Measurements from ENCODE around the gene FOXO4. TPM values are rescaled to one million over a fixed set of nuclear protein-coding genes. Genes with fewer than 3 reads are reported as not detected.

FOXO4 gene
- total RNA-seq, 4 donors from 2014 or later = 28.2 to 45.0 (median 35.3) TPM

DNA sequence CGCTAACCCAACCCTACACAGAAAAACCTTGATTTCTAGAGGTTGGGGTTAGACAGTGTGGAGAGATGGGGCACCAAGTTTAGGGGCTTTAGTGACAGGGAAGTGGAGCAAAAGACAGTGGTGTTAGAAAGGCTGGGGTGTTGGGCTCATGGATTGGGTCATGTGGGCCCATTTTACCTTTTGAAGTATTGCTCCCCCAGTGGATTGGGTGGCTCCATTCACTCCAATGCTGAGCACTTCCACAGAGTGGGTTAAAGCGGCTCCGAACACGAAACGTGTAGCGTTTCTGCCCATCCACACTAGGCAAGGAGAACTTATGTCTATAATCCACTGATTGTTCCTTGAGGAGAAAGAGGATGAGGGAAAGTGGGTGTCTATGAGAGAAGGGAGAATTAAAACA lies 13.4 kb downstream of the FOXO4 start:
- no peak for DNase-seq (ENCODE audit: extremely low spot score)
- Histone ChIP-seq H3K27ac (replicated peaks in 1 of 4) (no peak overlapping the region), H3K4me3 (no peak overlapping the region), H3K9me3 (no peaks in the 10 kb centered on the region), H3K36me3 (no peaks in the 10 kb centered on the region), H3K4me1 (peaks cover 0 to 2% (median 0%) of the 10 kb centered on the region in 4 donors), H3K27me3 (peaks cover 0 to 4% (median 0%) of the 10 kb centered on the region in 4 donors)
- intact Hi-C loops (cut with DNase I) = no loop called here
- TF ChIP-seq POLR2AphosphoS5 (IDR thresholded peaks at IDR 0.05) (no peak), EP300 (IDR thresholded peaks at IDR 0.05) (no peak), POLR2A (IDR thresholded peaks at IDR 0.05; ENCODE audit: low read depth) (no peak)
- TF ChIP-seq, protein P1, sequence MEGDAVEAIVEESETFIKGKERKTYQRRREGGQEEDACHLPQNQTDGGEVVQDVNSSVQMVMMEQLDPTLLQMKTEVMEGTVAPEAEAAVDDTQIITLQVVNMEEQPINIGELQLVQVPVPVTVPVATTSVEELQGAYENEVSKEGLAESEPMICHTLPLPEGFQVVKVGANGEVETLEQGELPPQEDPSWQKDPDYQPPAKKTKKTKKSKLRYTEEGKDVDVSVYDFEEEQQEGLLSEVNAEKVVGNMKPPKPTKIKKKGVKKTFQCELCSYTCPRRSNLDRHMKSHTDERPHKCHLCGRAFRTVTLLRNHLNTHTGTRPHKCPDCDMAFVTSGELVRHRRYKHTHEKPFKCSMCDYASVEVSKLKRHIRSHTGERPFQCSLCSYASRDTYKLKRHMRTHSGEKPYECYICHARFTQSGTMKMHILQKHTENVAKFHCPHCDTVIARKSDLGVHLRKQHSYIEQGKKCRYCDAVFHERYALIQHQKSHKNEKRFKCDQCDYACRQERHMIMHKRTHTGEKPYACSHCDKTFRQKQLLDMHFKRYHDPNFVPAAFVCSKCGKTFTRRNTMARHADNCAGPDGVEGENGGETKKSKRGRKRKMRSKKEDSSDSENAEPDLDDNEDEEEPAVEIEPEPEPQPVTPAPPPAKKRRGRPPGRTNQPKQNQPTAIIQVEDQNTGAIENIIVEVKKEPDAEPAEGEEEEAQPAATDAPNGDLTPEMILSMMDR (IDR thresholded peaks at IDR 0.05) = no peak
- WGBS = 92% methylated on average over 6 of the region's 6 CpGs

DNA sequence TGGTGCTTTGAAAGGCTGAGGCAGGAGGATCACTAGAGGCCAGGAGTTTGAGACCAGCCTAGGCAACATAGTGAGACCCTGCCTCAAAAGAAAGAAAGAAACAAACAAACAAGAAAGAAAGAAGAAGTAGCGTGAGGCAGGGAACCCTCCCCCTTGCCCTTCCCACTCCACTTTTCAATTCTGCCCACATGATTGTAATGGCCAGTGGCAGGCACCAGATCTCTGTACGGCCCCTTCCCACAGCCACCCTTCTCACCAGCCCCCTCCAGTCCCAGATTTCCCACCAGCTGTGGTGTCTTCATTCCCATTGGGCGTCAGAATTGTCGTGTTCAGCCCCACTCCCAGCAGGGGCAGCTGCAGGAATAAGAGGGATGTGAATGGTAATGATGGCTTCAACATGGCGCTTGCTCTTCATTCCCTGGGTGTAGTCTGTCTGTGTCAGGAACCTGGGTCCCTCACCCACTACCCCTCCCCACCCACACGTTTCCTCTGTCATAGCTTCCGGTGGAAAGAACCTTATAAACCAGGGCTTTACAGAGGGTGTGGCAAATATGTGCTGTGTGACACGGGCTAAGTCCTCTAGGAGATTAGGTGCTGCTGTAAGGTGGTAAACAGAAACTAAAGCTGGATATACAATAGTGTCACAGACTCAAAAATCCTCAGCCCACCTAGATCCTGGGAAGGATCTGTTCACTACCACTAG lies 15.6 kb downstream of the FOXO4 start, which contains the start of gene IL2RG:
Gene IL2RG, minus strand, starts transcription at position 437 of the 703 bp plus-strand sequence. Its CDS starts 38 bp downstream, at position 399.
- H3K36me3 ChIP-seq = no peaks in the 10 kb centered on the region
- intact Hi-C loops (cut with DNase I) = no loop called here
- TF ChIP-seq POLR2AphosphoS5 (IDR thresholded peaks at IDR 0.05) (peak in 1 of 2 donors; percentile 33), EP300 (IDR thresholded peaks at IDR 0.05) (no peak)
- WGBS = 47% methylated on average over 8 of the region's 8 CpGs
- H3K9me3 ChIP-seq = no peaks in the 10 kb centered on the region
- peak within 1 kb of the TSS in 1 of 4 donors; percentile 31 for H3K4me3 ChIP-seq
- no peak within 1 kb of the TSS for H3K27ac ChIP-seq (replicated peaks in 1 of 4)
- H3K4me1 ChIP-seq = no peaks in the 10 kb centered on the region
- peaks cover 0 to 4% (median 0%) of the 10 kb centered on the region in 4 donors for H3K27me3 ChIP-seq
- no peak for DNase-seq (ENCODE audit: extremely low spot score)

DNA sequence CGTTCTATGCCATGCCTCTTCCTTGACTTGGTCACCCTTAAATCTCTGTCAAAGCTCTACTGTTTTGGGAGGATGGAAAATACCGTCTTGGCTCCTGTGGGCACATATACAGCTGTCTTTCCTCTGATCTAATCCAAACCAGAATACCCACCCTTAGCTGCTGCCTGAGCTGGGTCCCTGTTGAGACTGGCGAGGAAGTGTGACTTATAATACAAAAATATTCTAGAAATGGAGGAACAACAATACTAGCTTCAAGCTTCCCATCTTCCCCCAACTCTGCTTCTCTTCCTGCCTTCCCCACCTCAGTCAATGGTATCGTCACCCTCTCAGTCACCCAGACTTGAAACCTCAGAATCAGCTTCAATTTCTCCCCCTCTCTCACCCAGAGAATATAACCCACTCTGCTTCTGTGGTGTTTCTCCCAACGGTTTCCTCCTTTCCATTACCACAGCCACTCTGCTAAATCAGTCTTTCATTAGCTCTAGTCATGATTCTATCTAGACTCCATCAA lies 16.3 kb downstream of the FOXO4 start:
- intact Hi-C loops (cut with DNase I) = no loop called here
- 53% methylated on average over 5 of the region's 5 CpGs for WGBS
- H3K9me3 ChIP-seq = no peaks in the 10 kb centered on the region
- H3K4me1 ChIP-seq = no peaks in the 10 kb centered on the region
- H3K4me3 ChIP-seq = peak overlapping the region in 1 of 4 donors; percentile 31
- H3K27me3 ChIP-seq = peaks cover 0 to 4% (median 0%) of the 10 kb centered on the region in 4 donors
- H3K36me3 ChIP-seq = no peaks in the 10 kb centered on the region
- no peak overlapping the region for H3K27ac ChIP-seq (replicated peaks in 1 of 4)
- TF ChIP-seq POLR2AphosphoS5 (IDR thresholded peaks at IDR 0.05) (no peak), EP300 (IDR thresholded peaks at IDR 0.05) (no peak), POLR2A (IDR thresholded peaks at IDR 0.05; ENCODE audit: low read depth) (no peak)
- TF ChIP-seq, protein P1 (IDR thresholded peaks at IDR 0.05) = no peak
- DNase-seq (ENCODE audit: extremely low spot score) = no peak

DNA sequence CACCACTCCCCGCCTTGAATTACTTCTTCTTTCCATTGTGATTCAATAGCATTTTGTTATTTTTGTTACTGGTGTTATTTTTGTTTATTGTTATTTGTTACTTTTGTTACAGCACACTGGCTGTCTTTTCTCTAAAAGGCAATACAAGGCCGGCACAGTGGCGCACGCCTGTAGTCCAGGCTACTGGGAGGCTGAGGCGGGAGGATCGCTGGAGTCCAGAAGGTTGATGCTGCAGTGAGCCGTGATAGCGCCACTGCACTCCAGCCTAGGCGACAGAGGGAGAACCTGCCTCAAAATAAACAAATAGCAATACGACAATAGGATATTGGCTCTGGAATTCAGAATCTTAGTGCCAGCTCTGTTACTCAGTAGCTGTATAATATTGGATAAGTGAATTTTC lies 21.7 kb downstream of the FOXO4 start:
- no peaks in the 10 kb centered on the region for H3K27me3 ChIP-seq
- intact Hi-C loops (cut with DNase I) = no loop called here
- peaks cover 3 to 23% (median 21%) of the 10 kb centered on the region in 4 donors for H3K36me3 ChIP-seq
- 83% methylated on average over 10 of the region's 10 CpGs for WGBS
- no peak for DNase-seq (ENCODE audit: extremely low spot score)
- no peak overlapping the region for H3K27ac ChIP-seq (replicated peaks in 1 of 4)
- TF ChIP-seq EP300 (IDR thresholded peaks at IDR 0.05) = no peak
- no peak for TF ChIP-seq POLR2AphosphoS5 (IDR thresholded peaks at IDR 0.05)
- TF ChIP-seq, protein P1 (IDR thresholded peaks at IDR 0.05) = no peak
- TF ChIP-seq POLR2A (IDR thresholded peaks at IDR 0.05; ENCODE audit: low read depth) = no peak
- H3K9me3 ChIP-seq = no peaks in the 10 kb centered on the region
- H3K4me1 ChIP-seq = peaks cover 6 to 19% (median 18%) of the 10 kb centered on the region in 4 donors
- peak overlapping the region in 2 of 4 donors; percentile 60 to 65 for H3K4me3 ChIP-seq

Data from esophagus muscularis mucosa (tissue), 4 donors.